C4-2B (cell line): ENCODE data around the gene NNT.
"Not testable (repeated sequence)": the region's sequence is repeated elsewhere in the genome, so short reads cannot be mapped to it uniquely, and the experiment has no call there.

Source experiments
- CTCF ChIP-seq: fragments of 450-650 bp; conservative IDR thresholded peaks from 2 replicates; pipeline ENCODE4 v1.5.1; 2017; ENCODE audit warnings: mild to moderate bottlenecking
- ZFX ChIP-seq: fragments of 450-650 bp; IDR thresholded peaks from 2 replicates; pipeline ENCODE4 v1.6.1; 2017

DNA sequence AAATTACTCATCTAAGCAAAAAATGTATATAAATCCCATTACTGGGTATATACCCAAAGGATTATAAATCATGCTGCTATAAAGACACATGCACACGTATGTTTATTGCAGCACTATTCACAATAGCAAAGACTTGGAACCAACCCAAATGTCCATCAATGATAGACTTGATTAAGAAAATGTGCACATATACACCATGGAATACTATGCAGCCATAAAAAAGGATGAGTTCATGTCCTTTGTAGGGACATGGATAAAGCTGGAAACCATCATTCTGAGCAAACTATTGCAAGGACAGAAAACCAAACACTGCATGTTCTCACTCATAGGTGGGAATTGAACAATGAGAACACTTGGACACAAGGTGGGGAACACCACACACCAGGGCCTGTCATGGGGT is 103.6 kb downstream of the NNT start:
- not testable (repeated sequence) for TF ChIP-seq CTCF, ZFX
